Neural cell (in vitro differentiated cells): ENCODE results near the gene RABIF. TPM values are rescaled to one million over a fixed set of nuclear protein-coding genes. Genes with fewer than 3 reads are reported as not detected.

Experiments used
- H2AFZ ChIP-seq: fragments of 200-600, 300-800 bp; sonication (generic), shearing (Covaris generic); 2 replicates; pipeline ENCODE4 v1.6.0; 2014; ENCODE audit warnings: low read depth, mild to moderate bottlenecking, antibody characterized with exemption, low read length, moderate library complexity
- H3F3A ChIP-seq: fragments of 200-600 bp; shearing (Covaris generic); 2 replicates; pipeline ENCODE4 v1.6.1; 2016; ENCODE audit warnings: mild to moderate bottlenecking, moderate library complexity, mixed read lengths, antibody characterized with exemption, low read length; ENCODE audit not compliant: insufficient read depth, poor library complexity, severe bottlenecking
- H3K27ac ChIP-seq: fragments of 200-600, 300-800 bp; sonication (generic), shearing (Covaris generic); 2 replicates; pipeline ENCODE4 v1.5.1; 2014; ENCODE audit warnings: mild to moderate bottlenecking, low read length, moderate library complexity
- H3K27me3 ChIP-seq: fragments of 300-800, 200-600 bp; sonication (generic), shearing (Covaris generic); 2 replicates; pipeline ENCODE4 v1.6.0; 2014; ENCODE audit warnings: mild to moderate bottlenecking, low read depth, low read length, moderate library complexity; ENCODE audit not compliant: insufficient read depth
- H3K36me3 ChIP-seq: fragments of 300-800, 200-600 bp; sonication (generic), shearing (Covaris generic); 2 replicates; pipeline ENCODE4 v1.5.1; 2014; ENCODE audit warnings: mild to moderate bottlenecking, antibody characterized with exemption, low read length, moderate library complexity; ENCODE audit not compliant: insufficient read depth
- H3K4me2 ChIP-seq: fragments of 300-800, 200-600 bp; sonication (generic), shearing (Covaris generic); 2 replicates; pipeline ENCODE4 v1.6.0; 2014; ENCODE audit warnings: mild to moderate bottlenecking, low read length
- H3K4me3 ChIP-seq: fragments of 300-800, 200-600 bp; sonication (generic), shearing (Covaris generic); 2 replicates; pipeline ENCODE4 v1.5.1; 2014; ENCODE audit warnings: mild to moderate bottlenecking, low read length, moderate library complexity
- H3K79me2 ChIP-seq: fragments of 200-600 bp; shearing (Covaris generic); replicated peaks from 2 replicates; pipeline ENCODE4 v1.6.0; 2014; ENCODE audit warnings: mild to moderate bottlenecking, low read length, moderate library complexity; ENCODE audit not compliant: insufficient read depth
- H3K9ac ChIP-seq: fragments of 300-800, 200-600 bp; sonication (generic), shearing (Covaris generic); 2 replicates; pipeline ENCODE4 v1.6.1; 2016; ENCODE audit warnings: mild to moderate bottlenecking, low read length, mixed read lengths
- H3K9me2 ChIP-seq: fragments of 200-600 bp; shearing (Covaris generic); 2 replicates; pipeline ENCODE4 v1.6.1; 2016; ENCODE audit warnings: mild to moderate bottlenecking, low read length, mixed read lengths; ENCODE audit not compliant: insufficient read depth
- H3K9me3 ChIP-seq: fragments of 200-600, 300-800 bp; sonication (generic), shearing (Covaris generic); 2 replicates; pipeline ENCODE4 v1.6.1; 2016; ENCODE audit warnings: mild to moderate bottlenecking, mixed run types, low read length, moderate library complexity, mixed read lengths
- H4K20me1 ChIP-seq: fragments of 200-600 bp; shearing (Covaris generic); 2 replicates; pipeline ENCODE4 v1.6.1; 2016; ENCODE audit warnings: mild to moderate bottlenecking, mixed run types; ENCODE audit not compliant: insufficient read depth
- EP300 ChIP-seq: fragments of 450-650 bp; conservative IDR thresholded peaks from 2 replicates; pipeline ENCODE4 v1.6.1; 2014; ENCODE audit warnings: antibody characterized with exemption, mild to moderate bottlenecking, moderate library complexity; ENCODE audit not compliant: poor library complexity, severe bottlenecking
- EZH2 ChIP-seq: fragments of 200-600, 300-800 bp; shearing (Covaris generic), sonication (generic); IDR thresholded peaks from 2 replicates; pipeline ENCODE4 v1.6.1; 2014; ENCODE audit warnings: antibody characterized with exemption, low read length, borderline replicate concordance, mild to moderate bottlenecking; ENCODE audit not compliant: insufficient read depth, poor library complexity, severe bottlenecking
- MXI1 ChIP-seq: fragments of 450-650 bp; conservative IDR thresholded peaks from 2 replicates; pipeline ENCODE4 v1.6.1; 2014; ENCODE audit warnings: antibody characterized with exemption, mild to moderate bottlenecking; ENCODE audit not compliant: poor library complexity, severe bottlenecking
- POLR2AphosphoS5 ChIP-seq: IDR thresholded peaks from 2 replicates; pipeline ENCODE4 v1.6.1; 2012
- RAD21 ChIP-seq: fragments of 450-650 bp; conservative IDR thresholded peaks from 2 replicates; pipeline ENCODE4 v1.6.1; 2014; ENCODE audit warnings: antibody characterized with exemption, mild to moderate bottlenecking, moderate library complexity
- SMC3 ChIP-seq: fragments of 450-650 bp; conservative IDR thresholded peaks from 2 replicates; pipeline ENCODE4 v1.6.1; 2014; ENCODE audit warnings: antibody characterized with exemption, mild to moderate bottlenecking, moderate library complexity; ENCODE audit not compliant: poor library complexity
- TAF1 ChIP-seq: IDR thresholded peaks from 2 replicates; pipeline ENCODE4 v1.6.1; 2012; ENCODE audit warnings: low read depth
- polyA plus RNA-seq: library from polyadenylated mRNA; depleted of rRNA; stranded (reverse); fragments of >200 nt; gene quantifications from 2 replicates; pipeline ENCODE4 v1.2.3, GENCODE V29; 2014
- TF ChIP-seq, protein P1 (sequence below): fragments of 450-650 bp; IDR thresholded peaks from 2 replicates; pipeline ENCODE4 v1.5.1; 2014; ENCODE audit warnings: antibody characterized with exemption, mild to moderate bottlenecking, moderate library complexity; ENCODE audit not compliant: poor library complexity, severe bottlenecking
- TF ChIP-seq, protein P2 (sequence below): IDR thresholded peaks from 2 replicates; pipeline ENCODE4 v1.6.1; 2012; ENCODE audit warnings: borderline replicate concordance

Gene RABIF
- polyA plus RNA-seq, 1 donor from 2014 or later, result 13.3 TPM

DNA sequence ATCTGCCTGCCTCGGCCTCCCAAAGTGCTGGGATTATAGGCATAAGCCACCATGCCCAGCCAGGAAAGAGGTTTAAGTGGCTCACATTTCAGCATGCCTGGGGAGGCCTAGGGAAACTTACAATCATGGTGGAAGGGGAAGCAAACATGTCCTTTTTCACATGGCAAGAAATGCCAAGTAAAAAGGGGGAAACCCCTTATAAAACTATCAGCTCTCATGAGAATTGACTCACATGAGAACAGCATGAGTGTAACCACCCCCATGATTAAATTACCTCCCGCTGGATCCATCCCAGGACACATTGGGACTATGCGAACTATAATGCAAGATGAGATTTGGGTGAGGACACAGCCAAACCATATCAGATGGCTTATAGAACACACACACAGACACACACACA lies 46.9 kb upstream of the RABIF start:
- Histone ChIP-seq H3K79me2 (no peaks in the 10 kb centered on the region), H3K9me3 (no peaks in the 10 kb centered on the region), H2AFZ (no peak overlapping the region), H3K4me2 (no peak overlapping the region), H3F3A (no peaks in the 10 kb centered on the region), H3K9ac (no peak overlapping the region), H3K4me3 (no peak overlapping the region), H3K9me2 (no peaks in the 10 kb centered on the region), H3K27ac (no peak overlapping the region), H3K36me3 (no peaks in the 10 kb centered on the region), H4K20me1 (no peaks in the 10 kb centered on the region), H3K27me3 (no peaks in the 10 kb centered on the region)
- TF ChIP-seq, protein P1, sequence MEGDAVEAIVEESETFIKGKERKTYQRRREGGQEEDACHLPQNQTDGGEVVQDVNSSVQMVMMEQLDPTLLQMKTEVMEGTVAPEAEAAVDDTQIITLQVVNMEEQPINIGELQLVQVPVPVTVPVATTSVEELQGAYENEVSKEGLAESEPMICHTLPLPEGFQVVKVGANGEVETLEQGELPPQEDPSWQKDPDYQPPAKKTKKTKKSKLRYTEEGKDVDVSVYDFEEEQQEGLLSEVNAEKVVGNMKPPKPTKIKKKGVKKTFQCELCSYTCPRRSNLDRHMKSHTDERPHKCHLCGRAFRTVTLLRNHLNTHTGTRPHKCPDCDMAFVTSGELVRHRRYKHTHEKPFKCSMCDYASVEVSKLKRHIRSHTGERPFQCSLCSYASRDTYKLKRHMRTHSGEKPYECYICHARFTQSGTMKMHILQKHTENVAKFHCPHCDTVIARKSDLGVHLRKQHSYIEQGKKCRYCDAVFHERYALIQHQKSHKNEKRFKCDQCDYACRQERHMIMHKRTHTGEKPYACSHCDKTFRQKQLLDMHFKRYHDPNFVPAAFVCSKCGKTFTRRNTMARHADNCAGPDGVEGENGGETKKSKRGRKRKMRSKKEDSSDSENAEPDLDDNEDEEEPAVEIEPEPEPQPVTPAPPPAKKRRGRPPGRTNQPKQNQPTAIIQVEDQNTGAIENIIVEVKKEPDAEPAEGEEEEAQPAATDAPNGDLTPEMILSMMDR, result no peak
- TF ChIP-seq SMC3 (no peak), TAF1 (no peak), EP300 (no peak), MXI1 (no peak), EZH2 (no peak), POLR2AphosphoS5 (no peak), RAD21 (no peak)
- TF ChIP-seq, protein P2, sequence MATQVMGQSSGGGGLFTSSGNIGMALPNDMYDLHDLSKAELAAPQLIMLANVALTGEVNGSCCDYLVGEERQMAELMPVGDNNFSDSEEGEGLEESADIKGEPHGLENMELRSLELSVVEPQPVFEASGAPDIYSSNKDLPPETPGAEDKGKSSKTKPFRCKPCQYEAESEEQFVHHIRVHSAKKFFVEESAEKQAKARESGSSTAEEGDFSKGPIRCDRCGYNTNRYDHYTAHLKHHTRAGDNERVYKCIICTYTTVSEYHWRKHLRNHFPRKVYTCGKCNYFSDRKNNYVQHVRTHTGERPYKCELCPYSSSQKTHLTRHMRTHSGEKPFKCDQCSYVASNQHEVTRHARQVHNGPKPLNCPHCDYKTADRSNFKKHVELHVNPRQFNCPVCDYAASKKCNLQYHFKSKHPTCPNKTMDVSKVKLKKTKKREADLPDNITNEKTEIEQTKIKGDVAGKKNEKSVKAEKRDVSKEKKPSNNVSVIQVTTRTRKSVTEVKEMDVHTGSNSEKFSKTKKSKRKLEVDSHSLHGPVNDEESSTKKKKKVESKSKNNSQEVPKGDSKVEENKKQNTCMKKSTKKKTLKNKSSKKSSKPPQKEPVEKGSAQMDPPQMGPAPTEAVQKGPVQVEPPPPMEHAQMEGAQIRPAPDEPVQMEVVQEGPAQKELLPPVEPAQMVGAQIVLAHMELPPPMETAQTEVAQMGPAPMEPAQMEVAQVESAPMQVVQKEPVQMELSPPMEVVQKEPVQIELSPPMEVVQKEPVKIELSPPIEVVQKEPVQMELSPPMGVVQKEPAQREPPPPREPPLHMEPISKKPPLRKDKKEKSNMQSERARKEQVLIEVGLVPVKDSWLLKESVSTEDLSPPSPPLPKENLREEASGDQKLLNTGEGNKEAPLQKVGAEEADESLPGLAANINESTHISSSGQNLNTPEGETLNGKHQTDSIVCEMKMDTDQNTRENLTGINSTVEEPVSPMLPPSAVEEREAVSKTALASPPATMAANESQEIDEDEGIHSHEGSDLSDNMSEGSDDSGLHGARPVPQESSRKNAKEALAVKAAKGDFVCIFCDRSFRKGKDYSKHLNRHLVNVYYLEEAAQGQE, result no peak

DNA sequence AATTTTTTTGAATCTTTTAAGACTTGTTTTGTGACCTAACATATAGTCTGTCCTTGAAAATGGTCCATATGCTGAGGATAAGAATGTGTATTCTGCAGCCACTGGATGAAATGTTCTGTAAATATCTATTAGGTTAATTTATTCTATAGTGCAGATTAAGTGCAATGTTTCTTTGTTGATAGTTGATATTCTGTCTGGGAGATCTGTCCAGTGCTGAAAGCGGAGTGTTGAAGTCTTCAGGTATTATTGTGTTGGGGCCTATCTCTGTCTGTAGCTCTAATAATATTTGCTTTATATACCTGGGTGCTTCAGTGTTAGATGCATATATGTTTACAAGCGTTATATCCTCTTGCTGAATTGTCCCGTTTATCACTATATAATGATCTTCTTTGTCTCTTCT lies 45.8 kb upstream of the RABIF start:
- Histone ChIP-seq H3K9ac (no peak overlapping the region), H3F3A (no peaks in the 10 kb centered on the region), H3K4me3 (no peak overlapping the region), H3K79me2 (no peaks in the 10 kb centered on the region), H2AFZ (no peak overlapping the region), H4K20me1 (no peaks in the 10 kb centered on the region), H3K36me3 (no peaks in the 10 kb centered on the region), H3K27ac (no peak overlapping the region), H3K4me2 (no peak overlapping the region), H3K9me2 (no peaks in the 10 kb centered on the region), H3K27me3 (no peaks in the 10 kb centered on the region), H3K9me3 (no peaks in the 10 kb centered on the region)
- TF ChIP-seq, protein P2, result no peak
- TF ChIP-seq SMC3 (no peak), MXI1 (no peak), POLR2AphosphoS5 (no peak), EP300 (no peak), TAF1 (no peak), RAD21 (no peak), EZH2 (no peak)
- TF ChIP-seq, protein P1, result no peak
